Neural cell (in vitro differentiated cells): ENCODE measurements around the gene TMEM131.

Experiments used
- EP300 ChIP-seq: fragments of 450-650 bp; conservative IDR thresholded peaks from 2 replicates; pipeline ENCODE4 v1.6.1; 2014; ENCODE audit warnings: antibody characterized with exemption, mild to moderate bottlenecking, moderate library complexity; ENCODE audit not compliant: poor library complexity, severe bottlenecking
- MXI1 ChIP-seq: fragments of 450-650 bp; conservative IDR thresholded peaks from 2 replicates; pipeline ENCODE4 v1.6.1; 2014; ENCODE audit warnings: antibody characterized with exemption, mild to moderate bottlenecking; ENCODE audit not compliant: poor library complexity, severe bottlenecking
- SMC3 ChIP-seq: fragments of 450-650 bp; conservative IDR thresholded peaks from 2 replicates; pipeline ENCODE4 v1.6.1; 2014; ENCODE audit warnings: antibody characterized with exemption, mild to moderate bottlenecking, moderate library complexity; ENCODE audit not compliant: poor library complexity
- TF ChIP-seq, protein P1 (sequence below): fragments of 450-650 bp; IDR thresholded peaks from 2 replicates; pipeline ENCODE4 v1.5.1; 2014; ENCODE audit warnings: antibody characterized with exemption, mild to moderate bottlenecking, moderate library complexity; ENCODE audit not compliant: poor library complexity, severe bottlenecking

- no peak for TF ChIP-seq SMC3
- TF ChIP-seq, protein P1, sequence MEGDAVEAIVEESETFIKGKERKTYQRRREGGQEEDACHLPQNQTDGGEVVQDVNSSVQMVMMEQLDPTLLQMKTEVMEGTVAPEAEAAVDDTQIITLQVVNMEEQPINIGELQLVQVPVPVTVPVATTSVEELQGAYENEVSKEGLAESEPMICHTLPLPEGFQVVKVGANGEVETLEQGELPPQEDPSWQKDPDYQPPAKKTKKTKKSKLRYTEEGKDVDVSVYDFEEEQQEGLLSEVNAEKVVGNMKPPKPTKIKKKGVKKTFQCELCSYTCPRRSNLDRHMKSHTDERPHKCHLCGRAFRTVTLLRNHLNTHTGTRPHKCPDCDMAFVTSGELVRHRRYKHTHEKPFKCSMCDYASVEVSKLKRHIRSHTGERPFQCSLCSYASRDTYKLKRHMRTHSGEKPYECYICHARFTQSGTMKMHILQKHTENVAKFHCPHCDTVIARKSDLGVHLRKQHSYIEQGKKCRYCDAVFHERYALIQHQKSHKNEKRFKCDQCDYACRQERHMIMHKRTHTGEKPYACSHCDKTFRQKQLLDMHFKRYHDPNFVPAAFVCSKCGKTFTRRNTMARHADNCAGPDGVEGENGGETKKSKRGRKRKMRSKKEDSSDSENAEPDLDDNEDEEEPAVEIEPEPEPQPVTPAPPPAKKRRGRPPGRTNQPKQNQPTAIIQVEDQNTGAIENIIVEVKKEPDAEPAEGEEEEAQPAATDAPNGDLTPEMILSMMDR, result no peak
- no peak for TF ChIP-seq MXI1
- TF ChIP-seq EP300, result no peak
These were observed 12.7 kb upstream of the TMEM131 start for GRCh38 chr2:98008415-98008814.
